Activated CD4-positive, alpha-beta T cell treated with anti-CD3 and anti-CD28 coated beads, Interleukin-2, Interleukin-4, amounts not matched to agents 100 ng/mL and 50 ng/mL, durations not matched to agents 16 hours and 8 hours (primary cell): ENCODE data around the gene EXOSC6.
"Not testable (repeated sequence)": the region's sequence is repeated elsewhere in the genome, so short reads cannot be mapped to it uniquely, and the experiment has no call there.

ENCODE experiments used
- DNase-seq: peaks from one replicate; pipeline ENCODE4 v3.0.0-alpha.2; 2020; ENCODE audit warnings: low spot score

The EXOSC6 gene

DNA sequence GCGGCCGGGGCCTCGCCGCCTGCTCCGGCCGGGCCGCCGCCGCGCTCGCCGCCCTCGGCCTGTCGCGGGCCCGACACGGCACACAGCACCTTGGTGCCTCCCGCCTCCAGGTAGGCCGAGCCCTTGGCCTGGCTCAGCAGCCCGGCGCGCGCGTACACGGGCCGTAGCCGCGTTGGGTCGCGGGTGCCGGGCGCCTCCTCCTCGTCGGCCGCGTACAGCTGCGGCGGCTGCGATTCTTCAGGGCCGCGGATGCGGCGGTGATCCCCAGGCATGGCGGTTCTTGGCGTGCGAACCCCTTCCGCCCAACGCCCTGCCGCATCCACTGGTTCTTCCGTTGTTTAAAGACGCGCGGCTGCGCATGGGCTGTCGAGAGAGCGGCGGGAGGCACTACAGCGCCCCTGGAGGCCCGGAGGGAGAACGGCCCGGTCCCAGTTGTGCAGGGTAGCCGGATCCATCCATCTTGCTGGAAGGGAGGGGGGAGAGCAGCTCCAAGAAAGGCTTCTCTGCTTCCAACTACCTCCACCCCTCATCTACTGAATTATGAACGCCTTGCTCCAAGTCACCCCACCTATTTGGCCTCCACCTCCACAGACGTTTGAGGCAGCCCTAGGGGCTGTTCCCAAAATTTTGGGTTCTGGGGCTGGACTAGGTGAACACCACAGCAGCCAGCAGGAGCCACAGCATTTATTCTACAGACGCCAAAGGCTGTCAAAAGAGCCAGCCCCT lies at the start of gene EXOSC6:
TSS of gene EXOSC6 (minus strand) at position 312 of the 726 bp plus-strand sequence. CDS start at position 272, 40 bp downstream.
- peak; percentile 96 for DNase-seq

DNA sequence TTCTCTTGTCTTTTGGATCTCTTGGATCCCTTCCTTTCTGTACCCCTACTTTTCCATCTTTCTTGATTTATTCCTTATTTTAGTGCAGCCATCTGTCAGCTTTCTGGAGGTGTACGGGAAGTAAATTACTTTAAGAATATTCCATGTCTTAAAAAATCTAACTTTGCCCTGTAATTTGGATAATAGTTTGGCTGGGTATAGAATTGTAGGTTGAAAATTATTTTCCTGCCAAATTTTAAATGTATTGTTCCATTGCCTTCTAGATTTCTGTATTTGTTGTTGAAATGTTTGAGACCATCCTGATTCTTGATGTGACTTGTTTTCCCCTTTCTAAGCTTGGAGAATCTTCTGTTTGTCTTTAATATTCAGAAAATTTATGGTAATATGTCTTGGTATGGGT lies 49.4 kb upstream of the EXOSC6 start:
- DNase-seq = no peak

DNA sequence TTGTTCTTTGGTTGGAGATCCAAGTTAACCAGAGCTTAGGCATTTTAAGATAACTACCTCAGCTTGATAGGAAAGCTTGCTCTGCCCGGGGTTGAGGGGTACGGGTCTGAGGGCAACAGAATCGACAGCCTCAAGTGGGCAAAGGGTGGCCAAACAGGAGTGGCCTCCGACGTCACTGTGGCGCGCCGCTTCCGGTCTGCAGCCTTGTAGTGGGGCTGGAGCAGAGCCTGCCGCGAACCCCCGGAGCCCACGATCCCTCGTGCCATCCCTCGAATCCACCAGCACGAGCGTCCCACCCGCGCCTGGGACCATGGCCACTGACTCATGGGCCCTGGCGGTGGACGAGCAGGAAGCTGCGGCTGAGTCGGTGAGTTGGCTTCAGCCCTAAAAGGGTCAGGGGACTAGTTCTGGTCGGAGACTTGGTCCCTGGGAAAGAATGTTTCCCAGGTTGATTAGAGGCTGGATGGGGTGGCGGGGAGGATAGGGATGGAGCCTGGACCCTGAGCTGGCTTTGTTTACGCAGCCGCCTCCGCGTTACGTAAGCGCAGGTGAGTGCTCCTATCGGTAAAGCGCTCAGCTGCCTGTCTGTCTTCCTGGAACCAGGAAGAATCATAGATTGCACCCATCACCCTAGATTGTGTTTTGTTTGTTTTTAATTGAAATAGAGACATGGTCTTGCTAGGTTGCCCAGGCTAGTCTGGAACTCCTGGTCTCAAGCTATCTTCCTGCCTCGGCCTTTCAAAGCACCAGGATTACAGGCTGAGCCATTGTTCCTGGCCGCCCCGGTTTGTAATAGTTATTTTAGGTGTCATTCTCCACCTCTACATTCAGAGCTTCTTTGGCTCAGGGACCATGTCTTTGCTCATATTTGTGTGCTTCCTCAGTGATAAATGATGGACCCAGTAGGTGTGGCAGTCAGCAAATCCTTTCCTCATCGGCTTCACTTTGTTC lies 47.5 kb upstream of the EXOSC6 start, which contains the start of gene DDX19B:
TSS of gene DDX19B (plus strand) at position 199 of the 951 bp plus-strand sequence. CDS start at position 311, 112 bp downstream.
- peak; percentile 69 for DNase-seq

DNA sequence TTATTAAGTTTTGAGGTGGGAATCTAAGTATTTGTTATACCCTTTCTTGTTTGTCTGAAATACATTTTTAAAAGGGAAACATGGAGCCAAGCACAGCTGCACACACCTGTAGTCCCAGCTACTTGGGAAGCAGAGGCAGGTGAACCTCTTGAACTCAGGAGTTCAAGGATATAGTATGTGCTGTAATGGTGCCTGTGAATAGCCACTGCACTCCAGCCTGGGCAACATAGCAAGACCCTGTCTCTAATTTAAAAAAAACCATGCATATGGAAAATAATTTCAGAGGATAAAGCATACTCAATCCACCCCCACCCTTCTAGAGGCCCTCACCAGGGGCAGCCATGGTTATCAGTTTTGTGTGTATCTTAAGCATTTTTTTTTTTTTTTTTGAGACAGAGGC lies 43.9 kb upstream of the EXOSC6 start:
- no peak for DNase-seq

DNA sequence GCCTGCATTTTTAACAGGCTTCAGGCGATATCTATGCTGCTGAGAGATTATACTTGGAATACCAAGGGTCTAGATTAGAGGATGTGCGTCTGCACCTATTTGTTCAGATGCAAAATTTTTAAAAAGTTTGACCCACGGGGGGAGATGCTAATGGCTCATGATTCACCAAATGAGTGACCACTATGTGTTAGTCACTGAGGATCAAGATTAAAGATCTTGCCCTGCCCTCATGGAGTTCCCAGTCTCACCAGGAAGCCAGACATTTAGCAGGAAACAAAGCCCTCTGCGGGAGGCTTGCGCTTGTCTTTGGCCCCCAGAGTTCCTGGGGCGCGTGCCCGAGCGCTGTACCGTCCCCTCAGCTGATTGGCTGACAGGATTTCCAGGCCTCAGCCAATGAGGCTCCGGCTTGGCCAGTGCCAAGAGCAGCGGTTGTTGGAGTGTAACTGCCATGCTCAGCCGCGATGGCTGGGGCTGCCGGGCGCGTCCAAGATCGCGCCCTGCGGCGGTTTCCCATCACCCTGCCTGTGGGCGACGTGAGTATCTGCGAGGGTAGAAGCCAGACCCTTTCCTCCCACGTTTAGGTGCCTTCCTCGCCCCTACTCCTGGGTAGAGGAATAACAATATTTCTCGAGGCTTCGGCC lies 42.8 kb upstream of the EXOSC6 start:
- DNase-seq = no peak

DNA sequence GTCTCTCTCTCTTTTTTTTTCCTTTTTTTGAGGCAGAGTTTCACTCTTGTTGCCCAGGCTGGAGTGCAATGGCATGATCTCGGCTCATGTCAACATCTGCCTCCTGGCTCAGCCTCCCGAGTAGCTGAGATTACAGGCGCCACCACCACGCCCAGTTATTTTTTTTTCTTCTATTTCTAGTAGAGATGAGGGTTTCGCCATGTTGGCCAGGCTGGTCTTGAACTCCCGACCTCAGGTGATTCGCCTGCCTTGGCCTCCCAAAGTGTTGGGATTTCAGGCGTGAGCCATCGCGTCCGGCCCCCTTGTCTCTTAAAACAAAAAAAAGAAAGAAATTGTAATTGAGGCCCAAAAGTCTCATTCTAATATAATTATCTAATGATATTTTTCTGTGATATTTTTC lies 40.4 kb upstream of the EXOSC6 start:
- not testable (repeated sequence) for DNase-seq

DNA sequence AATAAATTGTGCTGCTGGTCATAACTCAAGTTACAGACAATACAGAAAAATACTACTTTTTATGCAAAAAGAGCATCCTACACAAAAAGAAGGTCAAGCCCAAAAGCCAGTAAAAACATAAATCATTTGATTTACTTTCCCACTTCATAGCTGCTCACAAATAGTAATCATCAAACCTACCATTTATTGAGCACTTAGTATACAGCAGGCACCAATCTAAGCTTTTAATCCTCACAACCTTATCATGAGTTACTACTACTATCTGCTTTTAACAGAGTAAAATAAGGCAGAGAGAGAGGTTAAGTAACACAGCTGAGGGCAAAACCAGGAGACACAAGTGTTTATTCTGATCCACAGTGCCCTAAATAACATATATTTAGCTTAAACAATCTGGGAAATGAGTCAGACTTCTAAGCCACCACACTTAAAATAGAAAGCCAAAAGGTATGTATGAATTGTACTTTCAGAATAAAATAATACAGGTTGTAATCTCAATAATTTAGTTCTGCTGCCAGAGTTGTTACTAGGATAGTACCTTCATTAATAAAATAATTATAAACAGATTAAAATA lies 39.3 kb upstream of the EXOSC6 start:
- DNase-seq = no peak

DNA sequence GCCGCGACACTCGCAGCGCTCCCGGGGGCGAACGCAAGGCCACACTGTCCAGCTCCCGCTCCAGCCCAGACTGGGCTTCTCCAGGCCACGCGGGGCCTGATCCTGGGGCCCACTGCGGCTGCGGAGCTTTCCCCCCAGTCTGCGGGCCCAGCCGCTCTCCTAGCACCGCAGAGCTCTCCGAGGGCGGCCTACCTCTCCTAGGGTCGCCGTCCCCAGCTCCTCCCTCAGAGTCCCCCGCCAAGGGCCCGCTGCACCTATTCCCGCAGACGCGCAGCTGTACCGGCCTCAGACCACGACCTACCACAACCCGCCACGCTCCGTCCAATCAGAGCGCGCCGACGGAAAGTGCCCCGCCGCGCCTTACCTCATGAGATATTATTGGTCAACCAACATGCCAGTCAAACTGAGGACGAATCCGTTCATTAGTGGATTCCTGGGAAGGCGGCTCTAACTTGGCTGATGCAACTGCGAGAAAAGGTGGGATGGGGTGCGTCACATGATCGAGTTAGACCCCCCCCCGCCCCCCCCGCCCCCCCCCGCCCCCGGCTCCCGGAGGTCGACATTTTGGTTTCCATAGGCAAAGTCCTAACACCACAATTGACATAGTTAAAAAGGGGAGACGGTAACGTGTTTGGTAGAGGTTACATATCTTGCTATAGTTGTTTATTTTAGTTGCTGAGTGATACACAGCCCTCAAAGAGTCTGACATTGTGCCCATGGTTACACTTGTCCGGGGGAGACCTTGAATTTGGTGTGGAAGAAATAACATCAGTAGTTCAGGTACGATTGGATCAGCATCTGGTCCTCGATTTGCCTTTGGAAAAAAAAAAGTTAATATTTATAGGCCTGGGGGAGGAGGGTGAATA lies 37.7 kb upstream of the EXOSC6 start, which contains the start of gene AARS1:
TSS of gene AARS1 (minus strand) at position 278 of the 866 bp plus-strand sequence. CDS start 6,743 bp downstream, outside the sequence.
- DNase-seq = peak; percentile 100

DNA sequence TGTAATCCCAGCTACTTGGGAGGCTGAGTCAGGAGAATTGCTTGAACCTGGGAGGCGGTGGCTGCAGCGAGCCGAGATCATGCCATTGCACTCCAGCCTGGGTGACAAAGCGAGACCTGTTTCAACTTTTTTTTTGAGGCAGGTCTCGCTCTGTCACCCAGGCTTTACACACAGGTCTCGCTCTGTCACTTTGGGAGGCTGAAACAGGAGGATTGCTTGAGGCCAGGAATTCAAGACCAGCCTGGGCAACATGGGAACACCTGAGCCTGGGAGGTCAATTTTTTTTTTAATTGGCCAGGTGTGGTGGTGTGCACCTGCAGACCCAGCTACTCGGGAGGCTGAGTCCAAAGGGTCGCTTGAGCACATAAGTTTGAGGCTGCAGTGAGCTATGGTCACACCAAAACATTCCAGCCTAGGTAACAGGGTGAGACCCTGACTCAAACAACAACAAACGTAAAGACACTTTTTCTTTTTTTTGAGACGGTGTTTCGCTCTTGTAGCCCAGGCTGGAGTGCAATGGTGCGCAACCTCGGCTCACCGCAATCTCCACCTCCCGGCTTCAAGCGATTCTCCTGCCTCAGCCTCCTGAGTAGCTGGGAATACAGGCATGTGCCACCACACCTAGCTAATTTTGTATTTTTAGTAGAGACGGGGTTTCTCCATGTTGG lies 35.7 kb upstream of the EXOSC6 start:
- DNase-seq = not testable (repeated sequence)

DNA sequence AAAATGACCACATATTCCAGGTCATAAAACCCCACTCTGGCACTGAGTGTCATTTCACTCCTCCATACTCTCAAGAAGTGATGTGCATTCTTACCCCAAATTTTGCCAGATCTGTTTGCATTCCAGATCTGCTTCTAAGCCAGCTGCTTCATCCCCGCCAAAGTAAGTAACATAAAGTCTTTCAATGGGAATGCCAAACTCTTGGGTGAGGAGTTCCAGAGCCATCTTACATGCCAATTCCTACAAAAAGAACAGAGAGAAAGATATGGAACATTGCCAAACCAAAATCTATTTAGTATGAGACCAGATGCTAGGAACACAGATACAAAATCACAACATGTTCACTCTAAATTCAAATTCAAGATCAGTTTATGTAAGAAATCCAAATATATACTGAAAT lies 24.7 kb upstream of the EXOSC6 start:
- no peak for DNase-seq

DNA sequence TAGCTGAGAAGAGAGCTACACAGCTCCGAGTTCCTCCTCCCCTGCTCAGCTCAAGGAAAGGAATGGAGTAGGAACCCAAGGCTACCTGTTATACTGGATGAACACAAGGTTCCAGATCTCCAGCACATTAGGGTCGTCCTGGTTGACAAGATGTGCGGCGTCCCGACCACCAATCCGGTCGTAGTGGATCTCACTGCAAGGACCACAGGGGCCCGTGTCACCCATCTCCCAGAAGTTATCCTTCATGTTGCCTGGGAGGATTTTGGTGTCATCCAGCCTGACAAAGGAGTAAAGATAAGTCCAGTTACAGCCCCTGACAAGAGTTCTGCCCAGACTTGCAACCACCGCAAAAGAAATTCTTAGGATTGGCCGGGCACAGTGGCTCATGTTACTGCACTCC lies 20.0 kb upstream of the EXOSC6 start:
- DNase-seq = no peak

DNA sequence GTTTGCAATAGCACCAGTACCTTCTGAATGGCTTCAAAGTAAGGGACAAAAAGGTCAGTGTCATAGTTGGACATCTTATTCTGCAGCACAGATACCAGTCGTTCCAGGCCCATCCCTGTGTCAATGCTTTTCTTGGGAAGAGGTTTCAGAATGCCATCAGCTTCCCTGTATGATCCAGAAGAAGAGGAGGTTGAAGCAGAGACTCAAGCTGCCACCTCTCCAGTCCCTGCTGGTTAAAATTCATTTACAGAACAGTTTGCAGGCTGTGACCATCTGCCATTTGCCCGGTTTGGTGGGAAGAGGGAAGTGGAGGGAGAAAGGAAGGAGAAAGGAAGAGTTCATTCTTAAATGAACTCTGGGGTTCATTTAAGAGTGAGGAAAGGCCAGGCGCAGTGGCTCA lies 18.4 kb upstream of the EXOSC6 start:
- DNase-seq = no peak

DNA sequence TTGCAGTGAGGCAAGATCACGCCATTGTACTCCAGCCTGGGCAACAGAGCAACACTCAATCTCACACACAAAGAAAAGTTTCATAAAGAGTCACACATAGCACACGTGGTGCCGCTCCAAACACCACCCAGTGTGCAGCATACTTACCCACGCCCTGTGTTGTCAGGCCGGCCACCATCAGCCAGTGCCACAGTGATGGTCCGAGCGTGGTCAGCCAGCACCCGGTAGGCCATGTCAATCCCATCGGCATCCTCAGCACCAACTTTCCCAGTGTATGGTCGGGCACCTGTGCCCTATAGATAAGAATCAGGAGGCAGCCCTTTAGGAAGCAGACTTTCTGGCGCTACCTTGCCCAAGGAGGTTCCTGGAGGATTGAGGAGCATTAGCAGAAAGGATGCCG lies 17.7 kb upstream of the EXOSC6 start:
- no peak for DNase-seq

DNA sequence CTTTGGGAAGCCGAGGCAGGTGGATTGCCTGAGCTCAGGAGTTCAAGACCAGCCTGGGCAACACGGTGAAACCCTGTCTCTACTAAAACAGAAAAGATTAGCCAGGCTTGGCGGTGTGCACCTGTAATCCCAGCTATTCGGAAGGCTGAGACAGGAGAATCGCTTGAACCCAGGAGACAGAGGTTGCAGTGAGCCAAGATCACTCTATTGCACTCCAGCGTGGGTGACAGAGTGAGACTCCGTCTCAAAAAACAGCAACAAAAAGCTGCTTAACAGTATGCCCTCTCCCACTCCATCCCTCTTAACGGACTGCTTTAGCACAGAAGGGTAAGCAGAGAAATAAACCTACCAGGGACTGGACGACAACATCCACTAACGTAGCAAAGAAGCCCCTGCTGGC lies 16.2 kb upstream of the EXOSC6 start:
- DNase-seq = not testable (repeated sequence)

DNA sequence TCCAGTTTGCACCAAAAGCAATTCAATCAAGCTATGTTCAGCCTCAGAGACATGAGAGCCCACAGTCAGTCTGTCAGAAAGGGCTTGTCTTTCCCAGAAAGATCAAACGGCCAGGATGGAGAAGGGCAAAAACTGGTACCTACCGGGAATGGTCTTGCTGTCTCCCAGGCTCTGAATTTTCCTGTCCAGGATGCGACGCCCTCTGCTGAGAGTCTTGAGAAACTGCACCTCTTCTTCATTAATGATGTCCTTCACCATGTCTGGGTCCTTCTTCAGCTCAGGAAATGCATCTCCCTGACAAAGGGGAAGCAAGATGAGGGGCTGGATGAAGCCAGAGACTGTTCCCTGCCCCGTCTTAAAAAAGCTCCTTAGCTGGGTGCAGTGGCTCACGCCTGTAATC lies 15.8 kb upstream of the EXOSC6 start:
- DNase-seq = peak; percentile 24

DNA sequence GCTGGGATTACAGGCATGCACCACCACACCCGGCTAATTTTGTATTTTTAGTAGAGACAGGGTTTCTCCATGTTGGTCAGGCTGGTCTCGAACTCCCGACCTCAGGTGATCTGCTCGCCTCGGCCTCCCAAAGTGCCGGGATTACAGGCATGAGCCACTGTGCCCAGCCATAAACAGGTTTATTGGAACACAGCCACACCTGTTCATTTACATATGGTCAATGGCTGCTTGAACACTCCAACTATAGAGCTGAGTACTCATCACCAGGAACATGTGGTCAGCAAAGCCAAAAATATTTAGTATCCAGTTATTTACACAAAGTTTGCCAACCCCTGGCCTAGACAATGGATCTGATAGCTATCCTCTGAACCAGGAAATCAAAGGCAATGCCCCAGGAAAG lies 8.2 kb upstream of the EXOSC6 start:
- DNase-seq = not testable (repeated sequence)

DNA sequence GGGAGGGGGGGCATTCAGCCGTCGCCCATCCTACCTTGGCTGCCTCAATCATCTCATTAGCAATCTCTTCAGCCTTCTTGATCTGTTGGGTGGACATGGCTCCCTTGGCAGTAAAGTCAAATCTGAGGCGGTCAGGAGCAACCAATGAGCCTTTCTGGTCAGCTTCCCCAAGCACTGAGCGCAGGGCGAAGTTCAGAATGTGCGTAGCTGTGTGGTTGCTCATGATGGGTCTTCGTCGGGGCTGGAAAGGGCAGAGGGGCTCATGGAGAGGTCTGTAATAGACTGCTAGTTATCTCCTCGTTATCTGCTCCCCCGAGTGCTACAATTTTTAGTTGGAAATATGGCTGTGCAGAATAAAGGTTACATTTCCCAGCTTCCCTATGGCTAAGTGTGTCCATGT lies 7.2 kb upstream of the EXOSC6 start:
- no peak for DNase-seq

DNA sequence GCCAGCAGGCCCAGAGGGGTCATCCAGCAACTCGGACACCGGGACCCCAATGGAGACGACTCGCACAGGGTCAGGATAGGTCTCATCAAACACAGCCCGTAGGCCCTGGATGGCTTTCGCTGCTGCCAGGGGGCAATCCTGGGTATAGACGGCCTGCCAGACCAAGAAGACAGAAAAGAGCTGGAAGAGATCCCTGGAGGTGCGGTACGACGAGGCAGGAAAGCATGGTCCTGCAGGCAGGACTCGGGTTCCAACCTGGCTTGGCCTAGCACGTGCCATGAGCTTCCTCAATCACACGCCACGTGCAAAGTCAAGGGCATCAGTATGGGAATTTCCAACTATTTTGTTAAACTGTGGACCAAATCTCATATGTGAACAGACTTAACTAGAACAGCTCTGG lies 6.3 kb upstream of the EXOSC6 start:
- no peak for DNase-seq

DNA sequence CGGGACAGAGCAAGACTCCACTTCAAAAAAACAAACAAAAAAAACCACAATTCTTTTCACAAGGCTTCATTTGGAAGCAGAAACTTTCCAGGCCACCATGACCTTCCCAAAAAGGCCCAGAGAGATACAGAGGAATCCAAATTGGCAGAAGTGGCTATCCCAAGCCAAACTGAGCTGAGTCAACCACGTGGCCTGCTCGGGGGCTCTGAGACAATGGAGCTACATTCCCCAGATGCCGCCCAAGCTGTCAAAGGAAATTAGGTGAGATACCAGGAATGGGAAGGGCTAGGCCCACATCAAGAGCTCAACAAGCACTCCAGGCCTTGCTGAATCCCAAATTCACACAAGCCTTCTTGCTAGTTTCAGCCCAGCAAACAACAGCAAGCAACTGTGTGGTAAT lies 5.7 kb upstream of the EXOSC6 start:
- DNase-seq = no peak

DNA sequence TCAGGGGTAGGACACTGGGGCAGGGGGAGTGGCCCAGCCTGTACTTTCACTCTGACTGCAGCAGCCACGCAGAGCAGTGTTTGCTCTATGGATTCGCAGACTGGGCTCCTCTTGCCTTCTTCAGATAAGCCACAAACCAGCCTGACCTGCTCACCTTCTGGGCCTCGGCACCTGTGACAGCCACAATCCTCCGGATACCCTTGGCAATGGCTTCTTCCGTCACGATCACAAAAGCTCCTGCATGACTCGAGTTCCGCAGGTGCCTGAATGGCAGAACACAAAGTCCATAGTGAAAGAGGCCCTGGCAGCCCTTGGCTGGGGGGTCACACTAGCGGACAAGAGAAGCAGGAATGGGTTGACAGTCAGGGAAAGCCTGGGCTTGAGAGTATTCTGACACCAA lies 3.8 kb upstream of the EXOSC6 start:
- DNase-seq = no peak

DNA sequence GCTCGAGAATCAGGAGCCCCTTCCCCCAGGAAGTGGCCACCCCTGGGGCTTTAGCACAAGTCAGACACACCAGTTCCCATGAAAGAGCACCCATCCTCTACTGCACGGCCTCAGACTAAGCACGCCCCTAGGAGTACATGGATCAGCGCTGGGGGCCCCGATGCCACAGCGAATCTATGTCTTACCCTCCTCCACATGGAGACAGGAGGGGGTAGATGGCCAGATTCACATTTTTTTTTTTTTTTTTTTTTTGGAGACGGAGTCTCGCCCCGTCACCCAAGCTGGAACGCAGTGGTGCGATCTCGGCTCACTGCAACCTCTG lies 3.2 kb upstream of the EXOSC6 start:
- no peak for DNase-seq
